ENCODE data around the gene PCDHB10.

GRCh38 chr5:141199359-141200235, 7.4 kb downstream of the PCDHB10 start, which contains the start of gene PCDHB11:
- TF ChIP-seq, protein P1, sequence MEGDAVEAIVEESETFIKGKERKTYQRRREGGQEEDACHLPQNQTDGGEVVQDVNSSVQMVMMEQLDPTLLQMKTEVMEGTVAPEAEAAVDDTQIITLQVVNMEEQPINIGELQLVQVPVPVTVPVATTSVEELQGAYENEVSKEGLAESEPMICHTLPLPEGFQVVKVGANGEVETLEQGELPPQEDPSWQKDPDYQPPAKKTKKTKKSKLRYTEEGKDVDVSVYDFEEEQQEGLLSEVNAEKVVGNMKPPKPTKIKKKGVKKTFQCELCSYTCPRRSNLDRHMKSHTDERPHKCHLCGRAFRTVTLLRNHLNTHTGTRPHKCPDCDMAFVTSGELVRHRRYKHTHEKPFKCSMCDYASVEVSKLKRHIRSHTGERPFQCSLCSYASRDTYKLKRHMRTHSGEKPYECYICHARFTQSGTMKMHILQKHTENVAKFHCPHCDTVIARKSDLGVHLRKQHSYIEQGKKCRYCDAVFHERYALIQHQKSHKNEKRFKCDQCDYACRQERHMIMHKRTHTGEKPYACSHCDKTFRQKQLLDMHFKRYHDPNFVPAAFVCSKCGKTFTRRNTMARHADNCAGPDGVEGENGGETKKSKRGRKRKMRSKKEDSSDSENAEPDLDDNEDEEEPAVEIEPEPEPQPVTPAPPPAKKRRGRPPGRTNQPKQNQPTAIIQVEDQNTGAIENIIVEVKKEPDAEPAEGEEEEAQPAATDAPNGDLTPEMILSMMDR (IDR thresholded peaks at IDR 0.05; ENCODE audit: low read depth, low read length): peak; percentile 31
- TF ChIP-seq EZH2phosphoT487 (IDR thresholded peaks at IDR 0.05; ENCODE audit: low read depth): no peak

Measured in OCI-LY3 (cell line).